GM13977 (cell line): ENCODE measurements around the gene HDAC9.

Experiments
- DNase-seq: peaks from one replicate; pipeline ENCODE4 v3.0.0; 2012; ENCODE audit warnings: low spot score
- CTCF ChIP-seq: IDR thresholded peaks from 2 replicates; pipeline ENCODE4 v1.5.1; 2012; ENCODE audit warnings: mild to moderate bottlenecking, control low read depth; ENCODE audit not compliant: insufficient read depth; ENCODE audit errors: extremely low read depth, missing control alignments
- in situ Hi-C: fragments of 300-500 bp; cut with MboI; formaldehyde crosslinking; loops from one replicate; pipeline ENCODE4 v1.12.0; 2022; ENCODE audit warnings: low sequenced_read_pairs, low pct_unique_long_range_greater_than_20kb, mixed read lengths, inconsistent platforms; ENCODE audit not compliant: unreplicated experiment

Gene HDAC9

GRCh38 chr7:18906901-18907300, 411.4 kb downstream of the HDAC9 start:
- no peak for DNase-seq
- TF ChIP-seq CTCF = no peak
- in situ Hi-C loops = no loop called here

- in situ Hi-C loops = no loop called here
- DNase-seq = no peak
- no peak for TF ChIP-seq CTCF
Observed at GRCh38 chr7:18913106-18913505, 417.6 kb downstream of the HDAC9 start.

DNA sequence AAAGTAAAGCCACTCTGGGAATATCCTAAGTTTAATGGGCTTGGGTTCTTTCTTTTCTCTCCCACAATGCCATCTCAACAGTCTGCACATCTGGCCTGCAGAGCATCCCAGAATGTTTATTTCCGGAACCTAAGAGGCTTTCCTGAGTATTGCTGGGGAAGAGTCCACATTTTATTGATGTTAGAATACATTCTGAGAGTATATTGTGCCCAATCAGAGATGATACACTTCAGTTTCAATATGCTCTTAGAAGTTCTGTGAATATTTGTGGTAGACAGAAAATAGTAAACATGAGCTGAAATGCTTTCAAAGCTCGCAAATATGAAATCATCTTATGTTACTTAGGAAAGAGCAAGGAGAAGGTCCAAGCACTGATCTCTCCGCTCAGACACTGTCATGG, 421.3 kb downstream of the HDAC9 start:
- no peak for DNase-seq

DNA sequence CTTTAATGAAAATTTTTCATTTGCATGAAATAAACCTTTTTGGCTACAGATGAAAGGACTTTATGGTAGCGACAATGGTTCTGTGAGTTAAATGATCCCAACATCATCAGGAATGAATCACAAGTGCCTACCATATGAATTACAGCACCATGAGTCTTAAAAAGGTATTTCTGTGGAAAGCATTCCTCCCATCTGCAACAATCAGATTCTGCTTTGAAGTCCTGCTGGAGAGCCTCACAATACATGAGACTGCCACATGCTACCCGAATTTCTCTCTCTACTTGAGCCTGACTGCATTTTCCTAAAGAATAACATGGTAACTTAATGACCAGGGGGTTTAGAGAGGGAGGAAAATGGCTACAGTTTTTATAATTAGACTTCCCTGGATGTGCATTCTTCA, 431.6 kb downstream of the HDAC9 start:
- in situ Hi-C loops = no loop called here
- DNase-seq = no peak
- no peak for TF ChIP-seq CTCF

More for the DNA sequence above, 421.3 kb downstream of the HDAC9 start:
- no peak for TF ChIP-seq CTCF
- in situ Hi-C loops = no loop called here

- in situ Hi-C loops = no loop called here
- DNase-seq = no peak
- no peak for TF ChIP-seq CTCF
Observed at GRCh38 chr7:18936265-18936664, 440.7 kb downstream of the HDAC9 start.

DNA sequence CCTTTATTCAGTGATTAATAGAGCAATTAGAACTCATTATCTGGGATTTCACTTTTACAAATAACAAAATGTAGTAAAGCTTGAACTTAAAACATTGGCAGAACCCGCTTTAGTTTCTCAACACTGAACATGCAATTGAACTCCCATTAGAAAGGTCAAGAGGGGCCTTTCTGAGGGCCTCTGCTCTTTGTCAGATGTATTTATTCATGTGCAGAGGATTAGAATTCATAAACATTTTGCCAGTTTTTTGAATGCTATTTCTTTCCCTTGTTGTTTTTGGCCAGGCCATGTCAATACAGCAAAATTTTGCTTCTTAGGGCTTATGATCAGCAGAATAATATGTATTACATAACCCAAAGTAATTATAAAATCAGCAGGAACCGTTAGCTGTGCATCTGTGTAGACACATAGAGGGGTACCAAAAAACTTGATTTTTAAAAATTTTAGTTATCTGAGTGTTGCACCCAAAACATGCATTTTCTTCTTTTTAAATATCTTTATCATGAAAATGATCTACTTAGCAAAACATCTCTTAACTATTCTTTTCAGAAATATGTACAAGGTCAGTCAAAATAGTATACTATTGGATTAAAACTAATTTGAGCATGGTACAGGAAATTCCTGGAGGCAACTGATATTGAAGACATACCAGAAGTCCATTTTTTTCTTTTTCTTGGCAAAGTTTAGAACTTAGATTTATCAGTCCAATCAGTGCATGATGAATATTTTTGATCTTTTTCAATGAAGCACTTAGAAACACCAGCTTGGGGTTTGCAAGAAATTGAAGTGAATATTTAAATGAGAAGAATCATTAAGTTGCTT, 444.4 kb downstream of the HDAC9 start:
- TF ChIP-seq CTCF = no peak
- in situ Hi-C loops = no loop called here
- no peak for DNase-seq
